D341Med (cell line): Measurements from ENCODE around the gene TMEM59L.

Experiments
- DNase-seq: peaks from one replicate; pipeline ENCODE4 v3.0.0; 2012; ENCODE audit warnings: low spot score

Gene TMEM59L

DNA sequence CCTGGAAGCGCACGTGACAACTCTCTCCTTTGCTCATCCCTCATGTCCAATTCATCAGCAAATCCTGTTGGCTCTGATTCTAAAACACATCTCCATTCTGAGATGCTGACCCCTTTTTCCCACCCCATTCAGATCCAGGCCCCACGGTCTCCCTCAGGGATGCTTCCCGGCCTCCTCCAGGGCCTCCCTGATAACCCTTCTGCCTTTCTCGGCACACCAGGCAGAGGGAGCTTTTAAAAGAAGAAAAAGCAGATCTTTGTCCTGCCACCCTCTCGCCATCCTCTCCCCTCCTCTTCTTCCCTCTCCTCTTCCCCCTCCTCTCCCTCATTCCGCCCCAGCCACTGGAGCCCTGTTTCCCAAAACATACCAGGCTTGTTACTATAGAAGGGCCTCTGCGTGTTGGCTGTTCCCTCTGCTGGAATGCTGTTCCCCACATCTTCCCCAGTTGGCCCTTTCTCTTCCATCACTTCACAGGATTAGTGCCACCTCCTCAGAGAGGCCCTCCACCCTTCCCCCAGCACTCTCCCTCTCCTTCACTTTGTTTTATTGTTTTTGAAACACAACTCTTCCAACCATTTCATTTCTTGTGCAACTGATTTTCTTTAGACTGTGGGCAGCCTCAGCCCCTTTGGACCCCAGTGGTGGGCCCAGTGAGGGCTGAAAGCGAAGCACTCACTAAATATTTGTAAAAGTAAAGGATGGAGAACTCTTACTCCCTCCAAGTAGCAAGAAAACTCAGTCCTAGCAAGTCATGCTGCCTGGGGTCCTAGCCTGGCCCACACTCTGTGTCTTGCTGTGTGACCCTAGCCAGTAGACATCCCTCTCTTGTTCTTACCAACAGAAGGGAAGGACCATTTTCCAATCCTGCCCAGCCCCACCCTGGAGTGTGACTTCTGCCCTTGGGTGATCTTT, 3.6 kb upstream of the TMEM59L start:
- DNase-seq = no peak

DNA sequence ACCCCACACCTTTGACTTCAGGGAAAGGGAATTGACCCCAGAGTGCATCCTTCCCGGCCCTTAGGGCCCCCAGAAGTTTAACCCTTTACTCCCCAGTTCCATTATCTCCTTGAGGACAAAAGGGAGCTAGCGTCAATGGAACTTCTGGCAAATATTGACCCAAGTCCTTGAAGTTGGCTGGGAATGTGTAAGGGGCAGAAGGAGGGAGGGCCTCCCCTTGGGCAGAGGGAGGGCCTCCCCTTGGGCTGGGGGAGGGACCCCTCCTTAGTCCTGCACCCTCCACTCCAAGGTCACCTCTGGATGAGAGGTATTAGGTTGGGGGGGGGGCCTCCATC, 3.0 kb upstream of the TMEM59L start:
- DNase-seq = no peak

DNA sequence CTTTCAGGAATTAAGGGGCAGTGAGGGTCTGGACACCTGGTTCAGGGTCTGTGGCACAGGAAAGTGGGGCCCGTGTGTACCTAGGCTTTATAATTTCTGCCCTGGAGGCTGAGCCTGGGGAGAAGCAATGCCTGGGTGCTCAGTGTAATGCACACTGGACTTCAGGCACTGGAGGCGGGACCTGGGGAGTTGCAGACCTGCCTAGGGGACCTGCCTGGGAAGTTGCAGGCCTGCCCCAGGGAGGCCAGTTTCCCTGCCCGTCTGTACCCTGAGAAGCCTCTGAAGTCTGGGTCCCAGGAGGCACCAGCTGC, 2.5 kb upstream of the TMEM59L start:
- no peak for DNase-seq

- DNase-seq = no peak
Measured at GRCh38 chr19:18610556-18611326, 1.9 kb upstream of the TMEM59L start.

- no peak for DNase-seq
Measured at GRCh38 chr19:18611327-18612050, 1.2 kb upstream of the TMEM59L start.

GRCh38 chr19:18612051-18612771, 459 bp upstream of the TMEM59L start:
- no peak for DNase-seq

DNA sequence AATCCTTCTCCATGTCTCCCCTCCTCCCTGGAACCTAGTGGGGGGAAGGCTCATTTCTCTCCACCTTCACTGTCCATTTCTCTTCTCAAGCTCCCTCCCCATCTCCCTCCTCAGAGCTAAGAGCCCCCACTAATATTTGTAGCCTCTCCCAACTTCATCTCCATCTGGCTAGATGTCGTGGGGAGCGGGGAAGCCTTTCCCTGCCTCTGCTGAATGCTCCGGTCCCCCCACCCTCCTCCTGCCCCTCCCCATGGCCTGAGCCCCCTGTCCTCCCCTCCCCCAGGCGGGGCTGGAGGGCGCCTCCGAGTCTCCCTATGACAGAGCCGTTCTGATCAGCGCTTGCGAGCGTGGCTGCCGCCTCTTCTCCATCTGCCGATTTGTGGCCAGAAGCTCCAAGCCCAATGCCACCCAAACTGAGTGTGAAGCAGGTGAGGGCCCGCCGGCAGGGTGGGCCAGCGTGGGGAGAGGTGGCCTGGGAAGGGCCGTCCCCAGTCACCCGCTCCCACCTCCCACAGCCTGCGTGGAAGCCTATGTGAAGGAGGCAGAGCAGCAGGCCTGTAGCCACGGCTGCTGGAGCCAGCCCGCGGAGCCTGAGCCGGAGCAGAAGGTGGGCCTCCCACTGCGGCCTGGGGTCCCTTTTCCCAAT, 1.0 kb downstream of the TMEM59L start:
- no peak for DNase-seq

DNA sequence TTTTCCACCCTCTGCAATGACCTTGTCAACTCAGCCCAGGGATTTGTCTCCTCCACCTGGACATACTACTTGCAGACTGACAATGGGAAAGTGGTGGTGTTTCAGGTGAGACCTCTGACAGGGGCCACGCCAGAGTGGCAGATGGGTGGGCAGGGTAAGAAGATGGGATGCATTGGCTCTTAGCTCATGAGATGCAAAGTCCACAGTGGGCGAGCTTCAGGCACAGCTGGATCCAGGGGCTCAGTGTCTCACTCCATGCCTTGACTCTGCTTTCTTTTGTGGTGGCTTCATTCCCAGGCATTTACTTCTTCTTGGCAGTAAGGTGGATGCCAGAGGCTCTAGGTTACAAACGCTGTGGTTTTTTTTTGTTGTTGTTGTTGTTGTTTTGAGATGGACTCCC, 3.4 kb downstream of the TMEM59L start:
- DNase-seq = no peak

GRCh38 chr19:18617562-18617961, 4.9 kb downstream of the TMEM59L start:
- no peak for DNase-seq

DNA sequence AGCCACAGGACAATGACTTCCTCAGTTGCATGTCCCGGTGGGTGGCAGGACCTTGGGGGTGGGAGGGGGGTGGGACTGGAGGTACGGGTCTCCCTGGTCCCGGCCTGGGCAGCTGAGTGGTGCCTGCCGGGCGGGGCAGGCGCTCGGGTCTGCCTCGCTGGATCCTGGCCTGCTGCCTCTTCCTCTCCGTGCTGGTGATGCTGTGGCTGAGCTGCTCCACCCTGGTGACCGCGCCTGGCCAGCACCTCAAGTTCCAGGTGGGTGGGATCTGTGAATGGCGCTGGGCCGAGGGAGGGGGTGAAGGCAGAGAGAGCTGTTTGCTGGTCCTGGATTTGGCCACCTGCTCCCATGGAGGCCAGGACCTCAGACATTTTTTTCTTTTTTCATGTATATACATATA, 5.6 kb downstream of the TMEM59L start:
- DNase-seq = no peak

GRCh38 chr19:18620311-18620710, 7.6 kb downstream of the TMEM59L start:
- peak; percentile 15 for DNase-seq

GRCh38 chr19:18620902-18621301, 8.2 kb downstream of the TMEM59L start:
- peak; percentile 20 for DNase-seq

DNA sequence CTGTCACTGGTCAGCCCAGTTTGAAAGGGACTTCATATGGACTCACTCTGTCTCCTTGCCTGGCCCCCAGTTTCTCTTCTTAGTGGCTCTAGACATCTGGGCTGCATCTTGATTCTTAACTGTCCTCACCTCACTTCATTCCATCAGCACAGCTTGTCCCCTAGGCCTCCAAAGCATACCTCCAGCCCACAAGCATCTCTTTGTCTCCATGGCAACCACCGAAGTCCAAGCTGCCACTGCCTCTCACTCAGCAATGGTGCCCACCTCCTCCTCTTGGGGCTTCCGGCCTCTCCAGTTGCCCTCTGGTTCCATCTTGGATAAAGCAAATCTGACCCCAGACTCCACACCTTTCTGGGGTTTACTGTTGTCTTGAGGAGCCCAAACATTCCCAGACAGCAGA, 14.2 kb downstream of the TMEM59L start:
- no peak for DNase-seq

- no peak for DNase-seq
Measured at GRCh38 chr19:18629166-18630088, 16.8 kb downstream of the TMEM59L start.

GRCh38 chr19:18633321-18633720, 20.7 kb downstream of the TMEM59L start:
- no peak for DNase-seq

GRCh38 chr19:18634612-18635297, 22.1 kb downstream of the TMEM59L start:
- no peak for DNase-seq

GRCh38 chr19:18635831-18636182, 23.1 kb downstream of the TMEM59L start:
- DNase-seq = no peak

GRCh38 chr19:18636183-18636968, 23.7 kb downstream of the TMEM59L start:
- DNase-seq = peak; percentile 99

GRCh38 chr19:18636969-18637629, 24.4 kb downstream of the TMEM59L start, which contains the start of gene KLHL26:
Gene KLHL26 (plus strand): TSS chr19:18637028. CDS start chr19:18637055, 27 bp downstream.
- no peak for DNase-seq
